Measurements from ENCODE around the gene INSYN2B.

GRCh38 chr5:169960659-169961058 lies 19.6 kb downstream of the INSYN2B start:
- TF ChIP-seq CTCF (IDR thresholded peaks at IDR 0.05; ENCODE audit: low read depth, low read length) = no peak
- TF ChIP-seq MAX (IDR thresholded peaks at IDR 0.05; ENCODE audit: low read depth, low read length) = no peak
